GM12875 (cell line): Measurements from ENCODE around the gene SERINC5.

Source experiments
- H3K4me3 ChIP-seq: one replicate; pipeline ENCODE4 v1.5.1; 2011; ENCODE audit warnings: low read depth, low read length, control low read depth
- CTCF ChIP-seq: IDR thresholded peaks from 2 replicates; pipeline ENCODE4 v1.5.1; 2011; ENCODE audit warnings: low read depth, mild to moderate bottlenecking, control low read depth, inconsistent platforms, low read length, moderate library complexity, borderline replicate concordance; ENCODE audit not compliant: insufficient read depth

The SERINC5 gene

GRCh38 chr5:80090884-80091166 is 165.0 kb downstream of the SERINC5 start:
- H3K4me3 ChIP-seq: no peak overlapping the region
- no peak for TF ChIP-seq CTCF

- peak; percentile 32; the same call in 1 of the 2 replicates for TF ChIP-seq CTCF
- peak overlapping the region; percentile 24 for H3K4me3 ChIP-seq
These were observed 172.6 kb downstream of the SERINC5 start for GRCh38 chr5:80083101-80083890.

DNA sequence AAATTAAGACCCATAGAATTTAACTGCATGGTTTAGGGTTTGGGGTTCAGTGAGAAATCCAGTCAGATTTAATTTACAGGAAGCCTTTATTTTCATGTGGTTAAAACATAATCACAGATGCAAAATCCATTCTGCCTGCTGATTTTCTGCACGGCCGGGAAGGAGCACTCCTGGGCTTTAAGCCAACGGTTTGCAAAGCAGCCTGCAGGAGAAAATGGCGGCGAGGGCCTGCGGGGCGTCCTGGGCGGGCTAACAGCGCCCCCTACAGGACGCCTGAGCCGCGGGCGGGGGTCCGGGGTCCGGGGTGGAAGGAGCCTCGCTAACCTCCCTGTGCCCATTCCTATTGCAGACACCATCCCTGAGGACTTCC is 173.1 kb downstream of the SERINC5 start:
- TF ChIP-seq CTCF: peak; percentile 84
- H3K4me3 ChIP-seq: no peak overlapping the region

DNA sequence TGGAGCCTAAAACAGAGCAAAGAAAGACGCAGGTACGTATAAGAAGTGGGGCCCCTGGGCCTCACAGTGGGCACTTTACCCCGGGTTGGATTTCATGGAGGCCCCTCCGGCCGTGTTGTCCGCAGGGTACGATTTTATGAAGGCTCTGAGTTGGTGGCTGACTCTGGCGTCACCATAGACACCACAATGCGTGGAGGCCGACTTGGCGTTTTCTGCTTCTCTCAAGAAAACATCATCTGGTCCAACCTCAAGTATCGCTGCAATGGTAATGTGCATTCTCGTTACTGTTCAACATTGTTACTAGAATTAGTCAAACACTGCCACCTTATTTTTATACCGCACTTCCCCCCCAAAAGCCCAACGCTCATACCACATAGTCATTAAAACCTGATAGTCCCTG is 173.6 kb downstream of the SERINC5 start:
- no peak for TF ChIP-seq CTCF
- H3K4me3 ChIP-seq: no peak overlapping the region

GRCh38 chr5:80078921-80079320 is 176.9 kb downstream of the SERINC5 start:
- H3K4me3 ChIP-seq: no peak overlapping the region
- TF ChIP-seq CTCF: no peak

GRCh38 chr5:80077051-80077714 is 178.7 kb downstream of the SERINC5 start:
- no peak for TF ChIP-seq CTCF
- H3K4me3 ChIP-seq: no peak overlapping the region
